Measurements from ENCODE around the gene IL17B. TPM values are rescaled to one million over a fixed set of nuclear protein-coding genes. Genes with fewer than 3 reads are reported as not detected.
A peak's percentile ranks its signal among the peaks of the same experiment; 100 is the strongest.

IL17B gene
- total and polyA plus RNA-seq, 9 of the 15 experiments (the other 6 are each of a cell fraction or from before 2014, with no cell fraction given): 0.28 to 2.6 (median 0.53) TPM; not detected in 2

DNA sequence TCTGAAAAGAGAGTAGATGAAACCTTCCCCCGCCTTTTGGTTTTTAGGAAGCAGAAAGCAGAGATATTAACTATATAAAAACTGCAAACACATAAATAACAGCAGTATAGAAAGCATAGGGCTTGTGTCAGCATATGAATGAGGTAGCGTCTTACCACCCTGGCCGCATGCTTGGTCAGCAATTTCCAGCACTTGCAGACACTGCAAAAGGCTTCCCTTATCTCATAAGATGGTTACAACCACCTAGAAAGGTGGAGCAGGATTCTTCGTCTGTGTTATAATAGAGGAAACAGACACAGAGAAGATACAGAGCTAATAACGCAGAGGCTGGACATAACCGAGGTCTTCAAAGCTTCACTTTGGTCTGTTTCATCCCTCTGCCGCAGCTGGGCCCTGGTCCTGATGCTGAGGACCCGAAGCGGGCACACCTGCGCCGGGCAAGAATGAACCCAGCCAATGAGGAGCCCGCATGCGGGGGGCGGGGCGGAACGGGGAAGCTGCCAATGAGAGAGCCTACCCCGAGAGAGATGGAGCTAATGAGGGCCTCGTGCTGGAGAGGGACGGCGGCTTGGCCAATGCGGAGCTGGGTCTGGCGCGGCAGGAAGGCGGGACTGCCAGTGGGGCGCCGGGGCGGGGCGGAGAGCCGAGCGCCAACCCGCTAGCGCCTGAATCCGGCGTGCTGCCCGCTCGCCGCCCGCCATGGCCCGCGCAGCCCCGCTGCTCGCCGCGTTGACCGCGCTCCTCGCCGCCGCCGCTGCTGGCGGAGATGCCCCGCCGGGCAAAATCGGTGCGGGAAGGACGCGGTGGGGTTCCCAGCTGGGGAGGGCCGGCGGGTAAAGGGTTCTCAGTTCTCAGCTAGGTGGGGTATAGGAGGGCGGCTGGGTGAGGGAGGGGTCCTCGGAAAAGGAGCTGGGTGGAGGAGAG, 21.5 kb downstream of the IL17B start, which contains the start of gene PCYOX1L (continued):
- TF ChIP-seq MEIS2 (IDR thresholded peaks at IDR 0.05; ENCODE audit: partially characterized antibody) (peak; percentile 13), POLR3G (IDR thresholded peaks at IDR 0.05; ENCODE audit: extremely low read depth, insufficient read length, insufficient replicate concordance) (no peak), ZNF174 (CRISPR knock-in tag; IDR thresholded peaks at IDR 0.05) (no peak), ZNF140 (CRISPR knock-in tag; IDR thresholded peaks at IDR 0.05) (no peak), POLR2B (IDR thresholded peaks at IDR 0.05; ENCODE audit: low read depth, partially characterized antibody) (peak; percentile 12), L3MBTL2 (IDR thresholded peaks at IDR 0.05) (peak; percentile 80), CLOCK (CRISPR knock-in tag; IDR thresholded peaks at IDR 0.05; ENCODE audit: borderline replicate concordance) (no peak), IFI16 (CRISPR knock-in tag; IDR thresholded peaks at IDR 0.05) (no peak), FOSL1 (tag; conservative IDR thresholded peaks at IDR 0.05) (no peak), GTF2B (IDR thresholded peaks at IDR 0.05; ENCODE audit: extremely low read depth, insufficient read length) (no peak), ZNF253 (CRISPR knock-in tag; conservative IDR thresholded peaks at IDR 0.05) (no peak), BDP1 (IDR thresholded peaks at IDR 0.05; ENCODE audit: insufficient read depth, insufficient read length) (no peak), ZEB2 (IDR thresholded peaks at IDR 0.05) (peak; percentile 84), KLF10 (CRISPR knock-in tag; IDR thresholded peaks at IDR 0.05) (no peak), ZNF551 (CRISPR knock-in tag; IDR thresholded peaks at IDR 0.05) (no peak), SRF (CRISPR knock-in tag; IDR thresholded peaks at IDR 0.05) (peak in 1 of 2 experiments; percentile 40; a peak in 1 of 4 replicates), NFIC (IDR thresholded peaks at IDR 0.05) (no peak), TCFL5 (CRISPR knock-in tag; conservative IDR thresholded peaks at IDR 0.05) (no peak), GATA2 (CRISPR knock-in tag; IDR thresholded peaks at IDR 0.05) (peak; percentile 44; the same call in 1 of the 2 replicates), NR2C1 (IDR thresholded peaks at IDR 0.05) (no peak), NR2C1 (tag; IDR thresholded peaks at IDR 0.05) (no peak), LCOR (CRISPR knock-in tag; IDR thresholded peaks at IDR 0.05) (no peak), TOE1 (IDR thresholded peaks at IDR 0.05; ENCODE audit: borderline replicate concordance) (peak; percentile 94), TOE1 (CRISPR knock-in tag; IDR thresholded peaks at IDR 0.05; ENCODE audit: borderline replicate concordance, low read depth) (no peak)
- TF ChIP-seq, protein P1, sequence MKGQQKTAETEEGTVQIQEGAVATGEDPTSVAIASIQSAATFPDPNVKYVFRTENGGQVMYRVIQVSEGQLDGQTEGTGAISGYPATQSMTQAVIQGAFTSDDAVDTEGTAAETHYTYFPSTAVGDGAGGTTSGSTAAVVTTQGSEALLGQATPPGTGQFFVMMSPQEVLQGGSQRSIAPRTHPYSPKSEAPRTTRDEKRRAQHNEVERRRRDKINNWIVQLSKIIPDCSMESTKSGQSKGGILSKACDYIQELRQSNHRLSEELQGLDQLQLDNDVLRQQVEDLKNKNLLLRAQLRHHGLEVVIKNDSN (CRISPR knock-in tag; IDR thresholded peaks at IDR 0.05): no peak; the same call in 1 of the 2 replicates

Data from K562 (cell line).